HuH-7 (cell line): Measurements from ENCODE around the gene MYRFL.

Source experiments
- DNase-seq: peaks from one replicate; pipeline ENCODE4 v3.0.0; 2011; ENCODE audit warnings: low spot score

Gene MYRFL

GRCh38 chr12:69898236-69898635 lies 73.2 kb downstream of the MYRFL start:
- no peak for DNase-seq

GRCh38 chr12:69900720-69901131 lies 75.7 kb downstream of the MYRFL start:
- peak; percentile 48 for DNase-seq

- DNase-seq, result no peak
Observed at GRCh38 chr12:69901221-69901905, 76.3 kb downstream of the MYRFL start.

- DNase-seq, result no peak
Observed at GRCh38 chr12:69903548-69903947, 78.5 kb downstream of the MYRFL start.

- no peak for DNase-seq
Observed at GRCh38 chr12:69904777-69905176, 79.8 kb downstream of the MYRFL start.

GRCh38 chr12:69905801-69906200 lies 80.8 kb downstream of the MYRFL start:
- no peak for DNase-seq

- DNase-seq, result no peak
Observed at GRCh38 chr12:69906411-69907216, 81.6 kb downstream of the MYRFL start.

GRCh38 chr12:69908203-69908602 lies 83.2 kb downstream of the MYRFL start:
- no peak for DNase-seq

- DNase-seq, result no peak
Observed at GRCh38 chr12:69910694-69911093, 85.7 kb downstream of the MYRFL start.

- no peak for DNase-seq
Observed at GRCh38 chr12:69913526-69913925, 88.5 kb downstream of the MYRFL start.

GRCh38 chr12:69915964-69916363 lies 90.9 kb downstream of the MYRFL start:
- no peak for DNase-seq

- DNase-seq, result no peak
Observed at GRCh38 chr12:69916544-69917235, 91.7 kb downstream of the MYRFL start.

GRCh38 chr12:69918287-69918686 lies 93.3 kb downstream of the MYRFL start:
- DNase-seq, result no peak

- no peak for DNase-seq
Observed at GRCh38 chr12:69919495-69919894, 94.5 kb downstream of the MYRFL start.

GRCh38 chr12:69921831-69922230 lies 96.8 kb downstream of the MYRFL start:
- no peak for DNase-seq

- no peak for DNase-seq
Observed at GRCh38 chr12:69922999-69923398, 98.0 kb downstream of the MYRFL start.

- peak; percentile 26 for DNase-seq
Observed at GRCh38 chr12:69925291-69925690, 100.3 kb downstream of the MYRFL start.

- DNase-seq, result no peak
Observed at GRCh38 chr12:69927164-69927563, 102.1 kb downstream of the MYRFL start.

- DNase-seq, result no peak
Observed at GRCh38 chr12:69929125-69929524, 104.1 kb downstream of the MYRFL start.

- DNase-seq, result no peak
Observed at GRCh38 chr12:69929531-69929930, 104.5 kb downstream of the MYRFL start.

- DNase-seq, result no peak
Observed at GRCh38 chr12:69931569-69931968, 106.5 kb downstream of the MYRFL start.

- DNase-seq, result no peak
Observed at GRCh38 chr12:69932154-69932553, 107.1 kb downstream of the MYRFL start.
